Suppressor macrophage treated with lipopolysaccharide for 4 hours (primary cell): ENCODE measurements around the gene GLCE.
"Not testable (repeated sequence)": the region's sequence is repeated elsewhere in the genome, so short reads cannot be mapped to it uniquely, and the experiment has no call there.

ENCODE experiments used
- DNase-seq: peaks from one replicate; pipeline ENCODE4 v3.0.0-alpha.2; 2020

GLCE gene

DNA sequence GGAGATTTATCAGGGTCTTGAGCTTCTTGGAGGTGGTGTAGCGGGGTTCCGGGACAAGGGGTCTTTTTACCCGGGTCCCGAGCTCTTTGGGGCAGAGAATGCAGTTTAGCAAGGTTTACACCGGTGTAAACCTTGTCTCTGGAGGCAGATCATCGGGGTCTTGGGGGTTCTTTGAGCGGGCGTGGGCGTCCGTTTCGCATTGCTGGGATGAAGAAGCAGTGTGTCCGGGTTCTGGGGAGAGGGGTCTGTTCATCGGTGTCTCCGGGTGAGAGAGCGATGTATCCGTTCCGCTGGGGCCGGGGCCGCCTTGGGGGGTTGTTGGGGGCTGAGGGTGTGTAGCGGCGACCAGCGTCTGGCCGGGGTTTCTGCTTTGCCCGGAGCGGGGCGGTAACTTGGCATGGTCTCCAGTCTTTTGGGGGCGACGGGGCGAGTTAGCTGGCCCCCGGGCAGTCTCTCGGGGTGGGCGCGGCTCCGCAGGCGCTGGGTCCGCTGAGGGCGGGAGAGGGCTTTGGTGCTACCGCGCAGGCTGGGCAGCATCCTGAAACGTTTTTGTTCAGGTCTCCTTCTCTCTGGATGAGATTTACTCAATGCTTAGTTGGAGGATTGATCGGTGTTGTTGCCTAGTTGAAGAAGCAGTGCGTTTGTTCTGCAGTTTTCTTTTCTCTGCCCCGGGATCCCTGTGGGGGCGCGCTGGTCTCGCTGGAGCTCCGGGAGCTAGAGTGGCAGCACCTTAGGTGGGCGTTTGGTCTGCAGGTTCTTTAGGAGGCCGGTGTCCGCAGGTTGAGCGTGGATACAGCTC lies 843 bp downstream of the GLCE start:
- DNase-seq, result peak; percentile 21

DNA sequence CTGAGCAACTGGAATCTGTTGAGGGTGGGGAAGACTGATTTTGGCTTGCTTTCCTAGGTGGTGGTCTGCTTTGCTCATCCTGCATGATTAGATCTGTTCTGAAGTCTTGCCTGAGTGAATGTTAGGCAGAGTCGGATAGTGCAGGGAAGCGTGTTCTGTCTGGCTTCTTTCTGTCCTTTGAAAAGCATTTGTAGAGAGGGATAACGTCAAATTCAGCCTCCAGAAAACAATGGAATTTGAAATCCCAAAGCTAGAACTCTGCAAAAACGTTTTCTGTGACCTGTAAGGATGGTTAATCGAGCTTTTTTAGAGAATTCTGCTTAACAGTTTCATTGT lies 1.4 kb downstream of the GLCE start:
- no peak for DNase-seq

DNA sequence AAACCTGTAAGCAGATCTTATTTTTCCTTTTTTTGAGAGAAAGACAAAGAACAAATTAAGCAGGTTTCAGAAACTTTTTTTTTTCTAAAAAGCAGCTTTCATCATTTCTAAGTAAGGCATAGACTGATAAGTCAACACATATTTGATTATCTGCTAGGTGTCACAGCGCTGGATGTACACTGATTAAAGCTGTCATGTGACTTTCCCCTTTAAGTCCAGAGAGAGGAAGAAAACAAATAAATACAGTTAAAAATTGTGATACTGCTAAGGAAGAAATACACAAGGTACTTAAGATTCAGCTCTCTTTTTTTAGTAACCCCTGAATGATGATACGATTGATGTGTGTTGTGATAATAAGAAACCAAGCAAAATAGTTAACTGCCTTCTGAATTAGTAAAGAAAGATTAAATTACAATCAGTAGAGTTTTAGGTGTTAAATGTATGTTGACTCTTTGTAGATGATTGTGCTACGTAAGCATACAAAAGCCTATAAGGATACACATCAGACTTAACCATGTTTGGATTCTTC lies 2.8 kb downstream of the GLCE start:
- DNase-seq, result no peak

DNA sequence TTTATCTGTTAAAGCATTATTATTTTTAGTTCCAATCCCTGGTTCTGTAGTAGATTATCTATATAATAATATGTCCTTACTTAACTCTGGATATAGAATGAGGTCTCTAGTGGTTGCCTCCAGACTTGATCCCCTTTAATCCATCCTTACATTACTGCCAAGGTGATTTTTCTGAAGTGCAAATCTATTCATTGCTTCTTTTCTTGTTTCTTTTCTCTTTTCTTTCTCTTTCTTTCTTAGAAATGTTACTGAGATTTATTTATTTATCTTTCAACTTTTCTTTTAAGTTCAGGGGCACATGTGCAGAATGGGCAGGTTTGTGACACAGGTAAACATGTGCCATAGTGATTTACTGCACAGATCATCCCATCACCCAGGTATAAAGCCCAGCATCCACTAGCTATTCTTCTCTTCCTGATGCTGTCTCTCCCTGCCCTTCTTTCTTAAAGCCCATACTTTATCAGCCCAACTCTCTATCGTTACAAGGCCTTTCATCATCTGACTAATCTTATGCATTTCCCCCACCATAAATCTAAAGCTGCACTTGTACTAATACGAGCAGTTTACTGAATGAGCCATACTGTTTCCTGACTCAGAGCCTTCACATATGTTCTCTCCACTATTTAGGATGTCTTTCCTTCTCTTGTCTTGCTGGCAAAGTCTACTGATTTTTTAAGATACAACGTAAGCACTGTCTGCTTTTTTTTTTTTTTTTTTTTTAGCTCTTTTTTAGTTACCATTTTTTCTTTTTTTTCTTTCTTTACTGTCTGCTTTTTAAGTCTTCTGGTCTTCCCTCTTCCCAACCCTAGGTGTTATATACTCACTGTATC lies 4.6 kb downstream of the GLCE start:
- no peak for DNase-seq

DNA sequence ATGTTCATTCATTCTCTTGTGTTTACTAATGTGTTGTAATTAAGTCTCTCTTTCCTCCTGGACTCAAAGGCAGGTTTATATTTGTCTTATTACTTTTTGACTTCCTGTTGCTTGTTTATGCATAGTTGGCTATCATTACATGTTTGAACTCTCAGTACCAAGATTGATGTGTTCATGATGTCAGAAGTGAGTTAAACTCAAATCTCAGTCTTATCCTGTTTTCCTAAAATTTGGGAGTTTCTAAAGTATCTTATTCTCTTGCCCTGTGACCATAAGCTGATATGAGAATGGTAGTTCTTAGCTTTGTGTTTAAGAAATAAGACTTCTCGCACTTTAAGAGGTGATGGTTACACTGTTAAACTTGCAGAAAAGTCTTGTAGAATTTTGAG lies 5.2 kb downstream of the GLCE start:
- DNase-seq, result no peak

DNA sequence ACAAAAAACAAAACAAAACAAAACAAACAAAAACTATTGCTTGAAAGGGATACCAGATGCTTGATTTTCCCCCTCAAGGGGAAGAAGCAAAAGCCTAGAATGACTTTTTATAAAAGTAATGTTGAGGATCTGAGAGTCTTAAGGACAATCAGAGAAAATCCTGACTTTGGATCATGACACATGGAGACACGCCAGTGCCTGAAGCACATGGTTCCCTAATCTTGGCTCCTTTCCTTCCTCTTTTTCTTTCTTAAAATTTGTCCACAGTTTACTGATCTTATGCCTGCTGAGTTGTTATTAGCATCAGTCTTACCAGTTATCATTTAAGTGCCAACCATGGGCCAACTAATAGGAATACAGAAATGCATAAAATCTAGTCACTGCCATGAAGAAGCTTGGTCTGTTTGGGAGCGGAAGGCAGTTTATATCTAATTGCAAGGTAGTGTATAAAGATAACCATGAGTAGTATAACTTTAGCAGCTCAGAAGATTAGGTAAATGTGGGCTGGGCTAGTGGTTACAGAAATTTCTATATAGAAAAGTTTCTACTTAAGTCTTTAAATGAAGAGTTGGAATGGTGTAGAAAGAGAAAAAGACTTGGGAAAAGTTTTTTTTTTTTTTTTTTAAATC lies 6.9 kb downstream of the GLCE start:
- peak; percentile 65 for DNase-seq

DNA sequence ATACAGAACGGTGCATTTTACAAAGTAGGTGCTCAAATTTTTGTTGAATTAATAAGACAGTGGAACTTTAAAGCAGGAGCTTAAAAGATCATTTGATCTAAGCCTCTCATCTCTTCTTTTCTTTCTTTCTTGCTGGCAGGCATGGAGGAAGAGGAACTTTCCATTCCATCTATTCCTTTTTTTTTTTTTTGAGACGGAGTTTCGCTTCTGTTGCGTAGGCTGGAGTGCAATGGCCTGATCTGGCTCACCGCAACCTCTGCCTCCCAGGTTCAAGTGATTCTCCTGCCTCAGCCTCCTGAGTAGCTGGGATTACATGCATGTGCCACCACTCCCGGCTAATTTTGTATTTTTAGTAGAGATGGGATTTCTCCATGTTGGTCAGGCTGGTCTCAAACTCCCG lies 7.9 kb downstream of the GLCE start:
- DNase-seq, result peak; percentile 50

DNA sequence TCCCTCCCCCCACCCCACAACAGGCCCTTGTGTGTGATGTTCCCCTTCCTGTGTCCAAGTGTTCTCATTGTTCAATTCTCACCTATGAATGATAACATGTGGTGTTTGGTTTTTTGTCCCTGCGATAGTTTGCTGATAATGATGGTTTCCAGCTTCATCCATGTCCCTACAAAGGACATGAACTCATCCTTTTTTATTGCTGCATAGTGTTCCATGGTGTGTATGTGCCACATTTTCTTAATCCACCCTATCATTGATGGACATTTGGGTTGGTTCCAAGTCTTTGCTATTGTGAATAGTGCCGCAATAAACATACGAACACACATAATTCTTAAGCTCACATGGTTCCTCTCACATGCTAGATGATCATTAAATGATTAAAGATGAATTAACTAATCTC lies 9.1 kb downstream of the GLCE start:
- DNase-seq, result not testable (repeated sequence)

DNA sequence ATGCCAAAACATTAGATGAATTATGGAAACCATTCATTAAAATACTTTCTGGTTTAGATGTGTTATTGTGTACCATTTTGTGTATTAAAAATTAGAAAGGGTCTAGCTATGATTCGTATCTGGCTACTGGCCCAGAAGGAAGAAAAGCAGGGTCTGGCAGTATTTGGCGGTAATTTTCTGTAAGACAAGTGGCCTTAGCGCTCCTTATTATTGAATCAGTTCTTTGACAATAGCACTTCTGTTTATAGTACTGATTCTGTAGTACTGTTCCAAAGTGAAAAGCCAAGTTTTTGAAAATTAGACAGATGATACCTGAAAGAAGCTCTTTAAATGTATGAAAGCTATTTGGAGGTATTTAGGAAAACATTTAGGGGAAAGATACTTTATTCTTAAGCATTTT lies 10.2 kb downstream of the GLCE start:
- no peak for DNase-seq

DNA sequence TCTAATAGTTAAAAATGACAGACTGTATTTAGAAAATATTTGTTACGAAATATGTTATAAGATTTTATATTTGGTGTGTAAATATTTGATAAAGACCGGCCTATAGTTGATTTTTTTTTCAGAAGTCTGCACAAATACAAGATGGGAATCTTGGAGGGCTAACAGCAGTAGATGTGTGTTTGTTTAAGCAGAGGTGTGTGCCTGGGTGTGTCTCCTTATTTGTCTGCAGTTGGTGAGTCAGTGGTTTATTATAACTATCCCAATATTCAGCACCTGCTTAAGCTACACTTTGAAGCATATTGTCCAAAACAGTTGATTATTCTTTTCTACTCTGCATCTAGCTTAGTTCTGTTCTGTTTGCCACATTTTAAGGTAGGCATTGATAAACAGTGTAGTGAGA lies 12.4 kb downstream of the GLCE start:
- no peak for DNase-seq

DNA sequence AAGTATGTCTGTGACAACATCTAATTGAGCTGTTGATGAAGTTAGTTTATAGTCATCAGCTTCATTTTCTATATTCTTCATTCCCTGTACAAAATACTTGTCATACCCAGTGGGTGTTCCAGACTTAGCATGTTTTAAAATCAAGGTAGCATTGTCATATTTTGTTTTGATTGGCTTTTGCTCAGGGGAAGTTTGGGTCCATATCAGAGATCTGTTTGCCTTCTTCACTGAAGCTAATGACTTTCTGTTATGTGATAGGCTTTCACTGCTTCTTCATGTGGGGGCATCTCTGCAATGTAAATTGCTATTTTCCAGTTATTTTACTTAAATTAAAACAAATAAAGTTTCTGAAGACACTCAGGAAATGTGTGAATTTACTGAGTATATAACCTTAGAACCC lies 15.1 kb downstream of the GLCE start:
- DNase-seq, result no peak

DNA sequence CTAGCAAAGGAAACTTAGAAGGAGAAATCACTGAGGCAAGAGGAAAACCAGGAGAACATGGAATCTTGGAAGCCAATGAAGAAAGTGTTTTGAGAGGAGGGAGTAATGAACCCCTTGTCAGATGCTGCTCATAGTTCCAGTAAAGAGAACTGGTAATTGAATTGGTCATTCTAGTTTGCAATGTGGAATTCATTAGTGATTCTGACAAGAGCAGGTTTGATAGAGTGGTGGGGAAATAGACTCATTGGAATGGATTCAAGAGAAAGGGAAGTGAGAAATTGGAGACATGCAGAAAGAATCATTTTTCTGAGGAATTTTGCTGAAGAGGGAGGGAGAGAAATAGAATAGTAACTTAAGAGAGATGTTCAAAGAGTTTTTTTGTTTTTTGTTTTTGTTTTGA lies 21.0 kb downstream of the GLCE start:
- no peak for DNase-seq

DNA sequence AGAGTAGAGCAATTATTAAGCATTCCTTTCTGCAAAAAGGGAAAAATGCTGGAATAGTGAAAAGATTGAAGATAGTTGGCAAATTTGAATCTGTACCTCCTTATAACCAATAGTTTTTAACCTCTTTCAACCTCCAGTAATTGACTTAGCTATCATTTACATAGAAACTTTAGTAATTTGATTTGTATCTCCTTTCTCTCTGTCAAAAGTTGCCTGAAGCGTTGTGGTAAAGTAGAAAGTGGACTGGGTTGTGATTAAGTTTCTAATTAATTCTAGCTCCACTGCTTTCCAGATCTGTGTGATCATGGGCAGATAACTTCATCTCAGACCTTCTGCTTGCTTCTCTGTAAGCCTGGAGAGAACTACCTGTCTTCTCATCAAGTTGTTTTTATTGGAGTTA lies 24.8 kb downstream of the GLCE start:
- no peak for DNase-seq

DNA sequence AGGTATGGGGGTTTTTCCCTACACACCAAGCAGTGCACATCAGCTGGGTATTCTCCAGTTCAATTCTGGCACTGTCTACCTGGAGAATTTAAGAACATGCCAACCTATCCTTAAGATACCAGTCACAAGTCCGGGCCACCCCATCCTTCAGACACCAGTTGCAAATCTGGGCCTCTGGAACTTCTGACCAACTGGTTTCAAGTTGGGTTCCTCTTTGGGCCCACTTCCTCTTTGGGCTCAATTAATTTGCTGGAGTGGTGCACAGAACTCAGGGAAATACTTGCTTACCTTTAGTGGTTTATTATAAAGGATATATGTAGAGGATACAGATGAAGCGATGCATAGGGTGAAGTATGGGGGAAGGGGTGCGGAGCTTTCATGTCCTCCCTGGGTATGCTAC lies 25.3 kb downstream of the GLCE start:
- peak; percentile 29 for DNase-seq

DNA sequence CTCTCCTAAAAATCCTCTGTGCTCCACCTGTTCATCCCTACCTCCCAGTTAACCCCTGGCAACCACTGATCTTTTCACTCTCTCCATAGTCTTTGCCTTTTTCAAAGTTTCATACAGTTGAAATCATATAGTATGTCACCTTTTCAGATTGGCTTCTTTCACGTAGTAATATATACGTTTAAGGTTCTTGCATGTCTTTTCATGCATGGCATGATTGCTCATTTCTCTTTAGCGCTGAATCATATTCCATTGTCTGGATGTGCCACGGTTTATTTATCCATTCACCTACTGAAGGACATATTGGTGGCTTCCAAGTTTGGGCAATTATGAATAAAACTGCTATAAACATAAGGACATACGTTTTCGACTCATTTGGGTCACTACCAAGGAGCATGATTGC lies 28.7 kb downstream of the GLCE start:
- DNase-seq, result no peak

DNA sequence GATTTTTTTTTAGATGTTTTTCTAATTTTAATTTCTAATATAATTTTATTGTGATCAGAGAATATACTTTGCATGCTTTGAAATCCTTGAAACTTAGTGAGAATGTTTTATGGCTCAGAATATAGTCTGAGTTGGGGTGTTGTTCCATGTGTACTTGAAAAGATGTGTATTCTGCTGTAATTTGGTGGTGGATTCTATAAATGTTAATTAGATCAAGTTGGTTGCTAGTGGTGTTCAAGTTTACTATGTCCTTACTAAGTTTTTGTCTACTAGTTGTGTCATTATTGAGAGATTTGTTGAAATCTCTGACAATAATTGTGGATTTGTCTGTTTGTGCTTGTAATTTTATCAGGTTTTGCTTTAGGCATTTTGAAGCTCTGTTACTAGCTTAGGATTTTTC lies 29.7 kb downstream of the GLCE start:
- DNase-seq, result no peak

DNA sequence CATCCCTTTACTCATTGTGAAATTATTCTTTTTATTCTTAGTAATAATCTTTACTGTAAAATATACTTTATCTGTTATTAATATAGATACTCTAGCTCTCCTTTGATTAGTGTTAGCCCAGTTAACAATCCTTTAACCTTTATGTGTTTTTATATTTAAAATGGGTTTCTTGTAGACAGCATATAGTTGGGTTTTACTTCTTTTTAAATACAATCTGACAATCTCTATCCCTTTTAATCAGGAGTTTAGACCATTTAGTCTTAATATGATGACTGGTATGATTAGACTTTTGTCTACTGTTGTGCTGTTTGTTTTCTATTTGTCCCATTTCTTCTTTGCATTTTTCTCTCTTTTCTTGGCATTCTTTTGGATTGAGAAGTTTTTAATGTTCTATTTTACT lies 30.1 kb downstream of the GLCE start:
- DNase-seq, result no peak

DNA sequence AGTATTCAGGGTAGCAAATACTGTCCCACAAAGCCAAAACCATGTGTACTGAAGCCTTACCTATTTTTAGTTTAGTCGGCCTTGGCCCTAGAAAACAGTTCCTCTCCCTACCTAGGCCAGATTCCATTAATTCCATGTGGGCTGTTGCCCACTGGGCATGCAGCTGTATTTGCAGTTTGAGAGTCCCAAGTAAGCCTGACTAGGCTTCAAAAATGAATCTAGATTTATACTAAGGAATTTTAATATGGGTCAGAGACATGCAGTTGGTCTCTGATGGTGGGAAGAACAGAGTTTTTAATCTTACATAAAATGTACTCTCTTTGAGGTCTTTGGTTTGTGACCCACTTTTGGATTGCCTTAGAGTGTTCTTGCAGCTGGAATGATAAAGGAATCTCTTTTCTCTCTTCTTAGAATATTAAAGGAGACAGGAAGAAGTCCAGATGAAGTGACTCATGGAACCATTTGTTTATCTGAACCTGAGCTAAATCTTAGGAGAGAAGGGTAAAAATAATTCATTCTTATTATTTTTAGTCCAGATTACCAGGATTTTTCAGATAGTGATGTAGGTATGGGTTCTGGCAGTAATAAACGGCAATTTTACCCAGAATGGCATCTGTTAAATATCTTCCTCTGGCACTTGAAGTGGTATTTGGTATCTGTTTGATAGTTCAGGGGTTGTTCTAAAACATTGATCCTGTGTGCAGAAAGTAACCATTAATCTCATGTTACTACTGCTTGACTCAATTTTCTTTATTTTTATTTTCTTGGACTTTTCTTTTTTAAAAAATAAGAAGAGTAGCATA lies 33.8 kb downstream of the GLCE start:
- DNase-seq, result no peak

DNA sequence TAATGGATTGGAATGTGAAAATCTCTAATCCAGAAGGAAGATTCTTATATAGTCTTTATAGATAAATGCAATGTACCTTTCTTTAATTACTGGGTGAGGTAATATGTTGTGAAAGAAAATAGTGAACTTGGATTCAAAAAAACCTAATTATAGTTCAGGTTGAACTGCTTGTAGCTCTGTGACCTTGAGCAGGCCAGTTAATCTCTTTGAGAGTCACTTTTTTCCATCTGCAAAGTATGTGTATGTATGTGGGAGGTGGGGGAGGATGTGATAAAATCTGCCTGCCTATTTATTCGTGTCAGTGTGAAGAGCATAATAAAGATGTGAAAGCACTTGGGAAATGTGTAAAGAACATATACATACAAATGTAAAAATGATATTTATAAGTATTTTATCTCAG lies 34.4 kb downstream of the GLCE start:
- DNase-seq, result no peak

DNA sequence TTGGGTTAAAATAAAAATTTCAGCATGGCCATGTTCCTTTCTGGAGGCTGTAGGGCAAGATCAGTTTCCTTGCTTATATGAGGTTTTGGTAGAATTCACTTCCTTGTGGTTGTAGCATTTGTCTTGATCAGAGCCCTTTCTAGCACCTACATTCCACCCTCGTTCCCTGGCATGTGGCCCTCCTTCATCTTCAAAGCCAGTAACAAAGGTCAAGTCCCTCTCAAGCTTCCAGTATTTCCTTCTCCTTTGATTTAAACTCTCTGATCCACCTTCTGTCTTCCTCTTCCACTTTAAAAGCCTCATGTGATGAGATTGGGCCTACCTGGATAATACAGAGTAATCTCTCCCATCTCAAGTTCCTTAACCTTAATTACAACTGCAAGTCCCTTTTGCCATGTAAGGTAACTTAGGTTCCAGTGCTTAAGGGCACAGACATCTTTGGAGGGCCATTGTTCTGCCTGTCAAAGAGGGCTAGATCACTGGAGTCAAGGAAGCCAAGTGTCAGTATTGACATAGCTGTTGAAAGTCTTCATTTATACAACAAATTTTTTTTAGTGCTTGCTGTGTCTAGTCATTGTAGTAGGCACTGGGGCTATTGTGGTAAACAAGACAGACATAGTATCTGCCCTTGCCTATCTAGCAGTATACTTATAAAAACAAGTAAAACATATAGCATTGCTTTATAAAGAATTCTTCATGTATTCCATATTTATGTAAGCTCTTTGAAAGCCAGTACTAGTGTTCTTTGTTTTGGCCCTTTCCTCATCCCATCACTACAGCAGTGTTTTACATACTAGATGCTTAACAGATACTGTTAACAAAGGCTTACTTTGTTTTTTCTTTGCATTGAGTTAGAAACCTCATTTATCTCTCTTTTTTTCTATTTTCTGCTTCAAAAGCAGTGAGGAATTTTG lies 40.7 kb downstream of the GLCE start:
- no peak for DNase-seq

DNA sequence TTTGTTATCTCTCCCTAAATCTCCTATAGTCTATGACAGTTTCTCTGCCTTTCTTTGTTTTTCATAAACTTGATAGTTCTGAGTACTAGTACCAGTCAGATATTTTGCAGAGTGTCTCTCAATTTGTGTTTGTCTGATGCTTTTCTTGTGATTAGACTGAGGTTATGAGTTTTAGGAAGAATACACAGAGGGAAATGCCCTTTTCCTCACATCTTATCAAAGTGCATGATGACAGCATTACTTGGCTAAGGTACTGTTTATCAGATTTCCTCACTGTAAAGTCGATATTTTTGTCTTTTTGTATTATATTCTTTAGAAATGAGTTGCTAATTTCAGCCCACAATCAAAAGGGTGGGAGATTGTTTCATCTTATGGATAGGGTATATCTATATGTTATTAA lies 45.6 kb downstream of the GLCE start:
- DNase-seq, result no peak

DNA sequence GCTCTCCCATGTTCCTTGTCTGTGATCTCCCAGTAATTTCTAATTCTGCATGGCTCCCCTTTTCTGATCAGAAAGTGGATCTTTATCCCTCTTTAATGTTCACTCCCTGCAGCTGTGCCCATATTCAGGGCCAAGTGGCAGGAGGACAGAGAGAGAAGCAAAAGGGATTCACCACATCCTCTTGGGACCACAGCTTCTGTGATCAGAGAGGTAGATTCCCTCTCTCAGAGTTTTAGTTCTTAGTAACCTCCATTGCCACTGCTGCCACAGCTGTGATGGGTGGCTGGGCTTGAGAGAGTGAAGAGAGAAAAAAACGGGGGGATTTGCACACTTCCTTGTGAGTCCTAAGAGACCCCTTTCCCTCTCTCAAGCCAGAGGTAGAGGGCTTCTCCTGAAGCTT lies 49.2 kb downstream of the GLCE start:
- no peak for DNase-seq
